Measurements from ENCODE around the gene MPPED1. TPM values are rescaled to one million over a fixed set of nuclear protein-coding genes. Genes with fewer than 3 reads are reported as not detected.

Gene MPPED1
- total RNA-seq, 1 experiment from 2014 or later, result 0.35 TPM

DNA sequence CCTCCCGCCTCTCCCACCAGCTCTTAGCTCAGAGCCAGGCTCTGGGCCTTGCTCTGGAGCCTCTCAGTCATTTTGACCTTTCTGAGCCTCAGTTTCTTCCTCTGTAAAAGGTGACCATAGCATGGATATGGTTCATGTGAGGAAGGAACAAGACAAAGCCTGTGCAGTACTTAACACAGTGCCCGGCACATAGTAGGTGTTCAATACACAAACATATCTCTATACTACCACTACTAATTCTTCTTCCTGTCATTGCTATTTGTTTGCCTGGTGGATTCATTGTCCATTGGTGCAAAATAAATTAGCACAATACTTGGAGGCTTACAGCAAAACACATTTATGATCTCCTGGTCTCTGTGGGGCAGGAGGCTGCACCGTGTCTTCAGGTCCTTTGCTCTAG, 21.6 kb upstream of the MPPED1 start:
- H3K27ac Mint-ChIP-seq, result no peak overlapping the region
- ATAC-seq (no peak), DNase-seq (ENCODE audit: low spot score) (no peak)
- no peak overlapping the region for H3K4me3 Mint-ChIP-seq
- peaks cover 16% of the 10 kb centered on the region for H3K4me1 Mint-ChIP-seq
- POLR2A ChIA-PET, result no interaction called here
- CTCF ChIA-PET, result interaction anchor here (0.7 to 7.7 kb wide), 5 partner anchors 44 to 353 kb away, joined by 3 to 108 read pairs (median 11); no protein-coding TSS in a partner anchor
- TF ChIP-seq MYBL2 (CRISPR knock-in tag; IDR thresholded peaks at IDR 0.05) (no peak), TP53 (CRISPR knock-in tag; IDR thresholded peaks at IDR 0.05) (no peak), RORB (CRISPR knock-in tag; IDR thresholded peaks at IDR 0.05) (no peak), SOX15 (CRISPR knock-in tag; IDR thresholded peaks at IDR 0.05) (no peak)
- TF ChIP-seq, protein P1, sequence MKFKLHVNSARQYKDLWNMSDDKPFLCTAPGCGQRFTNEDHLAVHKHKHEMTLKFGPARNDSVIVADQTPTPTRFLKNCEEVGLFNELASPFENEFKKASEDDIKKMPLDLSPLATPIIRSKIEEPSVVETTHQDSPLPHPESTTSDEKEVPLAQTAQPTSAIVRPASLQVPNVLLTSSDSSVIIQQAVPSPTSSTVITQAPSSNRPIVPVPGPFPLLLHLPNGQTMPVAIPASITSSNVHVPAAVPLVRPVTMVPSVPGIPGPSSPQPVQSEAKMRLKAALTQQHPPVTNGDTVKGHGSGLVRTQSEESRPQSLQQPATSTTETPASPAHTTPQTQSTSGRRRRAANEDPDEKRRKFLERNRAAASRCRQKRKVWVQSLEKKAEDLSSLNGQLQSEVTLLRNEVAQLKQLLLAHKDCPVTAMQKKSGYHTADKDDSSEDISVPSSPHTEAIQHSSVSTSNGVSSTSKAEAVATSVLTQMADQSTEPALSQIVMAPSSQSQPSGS (CRISPR knock-in tag; IDR thresholded peaks at IDR 0.05; ENCODE audit: borderline replicate concordance, low read depth), result no peak
- TF ChIP-seq, protein P2, sequence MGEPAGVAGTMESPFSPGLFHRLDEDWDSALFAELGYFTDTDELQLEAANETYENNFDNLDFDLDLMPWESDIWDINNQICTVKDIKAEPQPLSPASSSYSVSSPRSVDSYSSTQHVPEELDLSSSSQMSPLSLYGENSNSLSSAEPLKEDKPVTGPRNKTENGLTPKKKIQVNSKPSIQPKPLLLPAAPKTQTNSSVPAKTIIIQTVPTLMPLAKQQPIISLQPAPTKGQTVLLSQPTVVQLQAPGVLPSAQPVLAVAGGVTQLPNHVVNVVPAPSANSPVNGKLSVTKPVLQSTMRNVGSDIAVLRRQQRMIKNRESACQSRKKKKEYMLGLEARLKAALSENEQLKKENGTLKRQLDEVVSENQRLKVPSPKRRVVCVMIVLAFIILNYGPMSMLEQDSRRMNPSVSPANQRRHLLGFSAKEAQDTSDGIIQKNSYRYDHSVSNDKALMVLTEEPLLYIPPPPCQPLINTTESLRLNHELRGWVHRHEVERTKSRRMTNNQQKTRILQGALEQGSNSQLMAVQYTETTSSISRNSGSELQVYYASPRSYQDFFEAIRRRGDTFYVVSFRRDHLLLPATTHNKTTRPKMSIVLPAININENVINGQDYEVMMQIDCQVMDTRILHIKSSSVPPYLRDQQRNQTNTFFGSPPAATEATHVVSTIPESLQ (CRISPR knock-in tag; IDR thresholded peaks at IDR 0.05), result no peak
- no peaks in the 10 kb centered on the region for H3K36me3 Mint-ChIP-seq
- peaks cover 23% of the 10 kb centered on the region for H3K27me3 Mint-ChIP-seq (ENCODE audit: low read depth)
- no peaks in the 10 kb centered on the region for H3K9me3 Mint-ChIP-seq

DNA sequence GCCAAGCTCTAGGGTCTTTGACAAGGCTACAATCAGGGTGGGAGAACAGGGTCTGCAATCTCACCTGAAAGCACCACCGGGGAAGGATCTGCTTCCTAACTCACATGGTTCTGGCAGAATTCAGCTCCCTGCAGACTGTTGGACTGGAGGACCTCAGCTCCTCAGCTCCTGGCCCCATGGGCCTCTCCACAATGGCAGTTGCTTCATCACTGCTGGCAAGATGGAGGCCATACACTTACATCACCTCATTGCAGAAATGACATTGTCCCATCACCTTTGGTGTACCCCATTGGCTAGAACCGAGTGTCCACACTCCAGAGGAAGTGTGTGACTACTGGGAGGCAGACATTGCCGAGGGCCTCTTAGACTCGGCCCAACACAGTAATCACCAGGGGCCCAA, 20.9 kb upstream of the MPPED1 start:
- no peaks in the 10 kb centered on the region for H3K9me3 Mint-ChIP-seq
- no peak for DNase-seq (ENCODE audit: low spot score)
- POLR2A ChIA-PET, result no interaction called here
- no peak for ATAC-seq
- no peaks in the 10 kb centered on the region for H3K36me3 Mint-ChIP-seq
- CTCF ChIA-PET, result interaction anchor here (0.7 to 1.4 kb wide), 2 partner anchors 45 to 353 kb away, joined by 4 read pairs; no protein-coding TSS in a partner anchor
- H3K4me1 Mint-ChIP-seq, result peaks cover 16% of the 10 kb centered on the region
- H3K27me3 Mint-ChIP-seq (ENCODE audit: low read depth), result peaks cover 18% of the 10 kb centered on the region
- no peak overlapping the region for H3K4me3 Mint-ChIP-seq
- H3K27ac Mint-ChIP-seq, result no peak overlapping the region
- TF ChIP-seq, protein P3, sequence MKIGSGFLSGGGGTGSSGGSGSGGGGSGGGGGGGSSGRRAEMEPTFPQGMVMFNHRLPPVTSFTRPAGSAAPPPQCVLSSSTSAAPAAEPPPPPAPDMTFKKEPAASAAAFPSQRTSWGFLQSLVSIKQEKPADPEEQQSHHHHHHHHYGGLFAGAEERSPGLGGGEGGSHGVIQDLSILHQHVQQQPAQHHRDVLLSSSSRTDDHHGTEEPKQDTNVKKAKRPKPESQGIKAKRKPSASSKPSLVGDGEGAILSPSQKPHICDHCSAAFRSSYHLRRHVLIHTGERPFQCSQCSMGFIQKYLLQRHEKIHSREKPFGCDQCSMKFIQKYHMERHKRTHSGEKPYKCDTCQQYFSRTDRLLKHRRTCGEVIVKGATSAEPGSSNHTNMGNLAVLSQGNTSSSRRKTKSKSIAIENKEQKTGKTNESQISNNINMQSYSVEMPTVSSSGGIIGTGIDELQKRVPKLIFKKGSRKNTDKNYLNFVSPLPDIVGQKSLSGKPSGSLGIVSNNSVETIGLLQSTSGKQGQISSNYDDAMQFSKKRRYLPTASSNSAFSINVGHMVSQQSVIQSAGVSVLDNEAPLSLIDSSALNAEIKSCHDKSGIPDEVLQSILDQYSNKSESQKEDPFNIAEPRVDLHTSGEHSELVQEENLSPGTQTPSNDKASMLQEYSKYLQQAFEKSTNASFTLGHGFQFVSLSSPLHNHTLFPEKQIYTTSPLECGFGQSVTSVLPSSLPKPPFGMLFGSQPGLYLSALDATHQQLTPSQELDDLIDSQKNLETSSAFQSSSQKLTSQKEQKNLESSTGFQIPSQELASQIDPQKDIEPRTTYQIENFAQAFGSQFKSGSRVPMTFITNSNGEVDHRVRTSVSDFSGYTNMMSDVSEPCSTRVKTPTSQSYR (CRISPR knock-in tag; IDR thresholded peaks at IDR 0.05), result no peak
- TF ChIP-seq ZNF317 (CRISPR knock-in tag; IDR thresholded peaks at IDR 0.05; ENCODE audit: borderline replicate concordance, low read depth) (no peak), IRF2 (CRISPR knock-in tag; IDR thresholded peaks at IDR 0.05; ENCODE audit: borderline replicate concordance, low read depth) (no peak), JAZF1 (CRISPR knock-in tag; IDR thresholded peaks at IDR 0.05) (no peak), TCF7 (CRISPR knock-in tag; IDR thresholded peaks at IDR 0.05; ENCODE audit: low read depth) (no peak), JUN (CRISPR knock-in tag; IDR thresholded peaks at IDR 0.05) (no peak), TEAD4 (CRISPR knock-in tag; IDR thresholded peaks at IDR 0.05) (no peak), NR1H2 (CRISPR knock-in tag; IDR thresholded peaks at IDR 0.05) (no peak), ZNF671 (CRISPR knock-in tag; IDR thresholded peaks at IDR 0.05) (no peak), MYBL2 (CRISPR knock-in tag; IDR thresholded peaks at IDR 0.05) (no peak), MXD4 (CRISPR knock-in tag; IDR thresholded peaks at IDR 0.05; ENCODE audit: borderline replicate concordance) (no peak)
- TF ChIP-seq, protein P4, sequence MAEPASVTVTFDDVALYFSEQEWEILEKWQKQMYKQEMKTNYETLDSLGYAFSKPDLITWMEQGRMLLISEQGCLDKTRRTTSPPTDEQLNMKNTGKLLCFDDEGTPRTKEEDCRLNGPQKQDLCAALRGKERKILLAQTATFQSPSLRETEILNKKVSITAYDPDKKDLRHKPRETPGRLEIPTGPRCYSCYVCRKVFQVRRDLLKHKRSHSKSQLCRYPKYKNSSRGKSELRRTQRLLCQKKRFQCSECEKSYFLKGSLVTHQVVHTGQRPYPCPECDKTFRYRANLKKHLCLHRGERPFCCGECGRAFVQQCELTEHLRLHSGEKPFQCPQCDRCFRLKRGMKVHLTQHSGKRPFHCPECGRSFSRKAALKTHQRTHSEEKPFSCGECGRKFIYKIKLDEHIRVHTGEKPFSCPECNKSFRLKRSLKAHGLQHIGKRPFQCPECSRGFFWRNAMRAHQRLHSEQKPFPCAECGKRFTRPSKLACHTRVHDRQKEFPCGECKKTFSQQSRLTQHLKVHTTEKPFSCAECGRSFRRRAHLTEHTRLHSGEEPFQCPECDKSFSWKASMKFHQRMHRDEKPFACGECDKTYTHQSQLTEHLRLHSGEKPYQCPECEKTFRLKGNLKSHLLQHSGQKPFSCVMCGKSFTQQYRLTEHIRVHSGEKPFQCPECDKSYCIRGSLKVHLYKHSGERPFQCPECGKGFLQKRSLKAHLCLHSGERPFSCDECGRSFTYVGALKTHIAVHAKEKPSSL (CRISPR knock-in tag; conservative IDR thresholded peaks at IDR 0.05), result no peak
- TF ChIP-seq, protein P5, sequence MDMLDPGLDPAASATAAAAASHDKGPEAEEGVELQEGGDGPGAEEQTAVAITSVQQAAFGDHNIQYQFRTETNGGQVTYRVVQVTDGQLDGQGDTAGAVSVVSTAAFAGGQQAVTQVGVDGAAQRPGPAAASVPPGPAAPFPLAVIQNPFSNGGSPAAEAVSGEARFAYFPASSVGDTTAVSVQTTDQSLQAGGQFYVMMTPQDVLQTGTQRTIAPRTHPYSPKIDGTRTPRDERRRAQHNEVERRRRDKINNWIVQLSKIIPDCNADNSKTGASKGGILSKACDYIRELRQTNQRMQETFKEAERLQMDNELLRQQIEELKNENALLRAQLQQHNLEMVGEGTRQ (CRISPR knock-in tag; IDR thresholded peaks at IDR 0.05), result no peak
- TF ChIP-seq, protein P6, sequence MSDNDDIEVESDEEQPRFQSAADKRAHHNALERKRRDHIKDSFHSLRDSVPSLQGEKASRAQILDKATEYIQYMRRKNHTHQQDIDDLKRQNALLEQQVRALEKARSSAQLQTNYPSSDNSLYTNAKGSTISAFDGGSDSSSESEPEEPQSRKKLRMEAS (CRISPR knock-in tag; IDR thresholded peaks at IDR 0.05), result no peak
- TF ChIP-seq, protein P7, sequence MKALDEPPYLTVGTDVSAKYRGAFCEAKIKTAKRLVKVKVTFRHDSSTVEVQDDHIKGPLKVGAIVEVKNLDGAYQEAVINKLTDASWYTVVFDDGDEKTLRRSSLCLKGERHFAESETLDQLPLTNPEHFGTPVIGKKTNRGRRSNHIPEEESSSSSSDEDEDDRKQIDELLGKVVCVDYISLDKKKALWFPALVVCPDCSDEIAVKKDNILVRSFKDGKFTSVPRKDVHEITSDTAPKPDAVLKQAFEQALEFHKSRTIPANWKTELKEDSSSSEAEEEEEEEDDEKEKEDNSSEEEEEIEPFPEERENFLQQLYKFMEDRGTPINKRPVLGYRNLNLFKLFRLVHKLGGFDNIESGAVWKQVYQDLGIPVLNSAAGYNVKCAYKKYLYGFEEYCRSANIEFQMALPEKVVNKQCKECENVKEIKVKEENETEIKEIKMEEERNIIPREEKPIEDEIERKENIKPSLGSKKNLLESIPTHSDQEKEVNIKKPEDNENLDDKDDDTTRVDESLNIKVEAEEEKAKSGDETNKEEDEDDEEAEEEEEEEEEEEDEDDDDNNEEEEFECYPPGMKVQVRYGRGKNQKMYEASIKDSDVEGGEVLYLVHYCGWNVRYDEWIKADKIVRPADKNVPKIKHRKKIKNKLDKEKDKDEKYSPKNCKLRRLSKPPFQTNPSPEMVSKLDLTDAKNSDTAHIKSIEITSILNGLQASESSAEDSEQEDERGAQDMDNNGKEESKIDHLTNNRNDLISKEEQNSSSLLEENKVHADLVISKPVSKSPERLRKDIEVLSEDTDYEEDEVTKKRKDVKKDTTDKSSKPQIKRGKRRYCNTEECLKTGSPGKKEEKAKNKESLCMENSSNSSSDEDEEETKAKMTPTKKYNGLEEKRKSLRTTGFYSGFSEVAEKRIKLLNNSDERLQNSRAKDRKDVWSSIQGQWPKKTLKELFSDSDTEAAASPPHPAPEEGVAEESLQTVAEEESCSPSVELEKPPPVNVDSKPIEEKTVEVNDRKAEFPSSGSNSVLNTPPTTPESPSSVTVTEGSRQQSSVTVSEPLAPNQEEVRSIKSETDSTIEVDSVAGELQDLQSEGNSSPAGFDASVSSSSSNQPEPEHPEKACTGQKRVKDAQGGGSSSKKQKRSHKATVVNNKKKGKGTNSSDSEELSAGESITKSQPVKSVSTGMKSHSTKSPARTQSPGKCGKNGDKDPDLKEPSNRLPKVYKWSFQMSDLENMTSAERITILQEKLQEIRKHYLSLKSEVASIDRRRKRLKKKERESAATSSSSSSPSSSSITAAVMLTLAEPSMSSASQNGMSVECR (CRISPR knock-in tag; IDR thresholded peaks at IDR 0.05; ENCODE audit: borderline replicate concordance), result no peak

Measured in WTC11 (cell line).